Skin of body (tissue), 2 donors: ENCODE data around the gene IL1RAP. TPM values are rescaled to one million over a fixed set of nuclear protein-coding genes. Genes with fewer than 3 reads are reported as not detected.

Source experiments
- DNase-seq: peaks from one replicate; lab custom pipeline; 2025; lab: John Stamatoyannopoulos, UW
- total RNA-seq: library from RNA; depleted of rRNA; stranded (reverse); fragments of >200 nt; gene quantifications from one replicate; pipeline ENCODE4 v1.2.3, GENCODE V29; 2014

Gene IL1RAP
- total RNA-seq, 1 donor from 2014 or later = 12.9 TPM

DNA sequence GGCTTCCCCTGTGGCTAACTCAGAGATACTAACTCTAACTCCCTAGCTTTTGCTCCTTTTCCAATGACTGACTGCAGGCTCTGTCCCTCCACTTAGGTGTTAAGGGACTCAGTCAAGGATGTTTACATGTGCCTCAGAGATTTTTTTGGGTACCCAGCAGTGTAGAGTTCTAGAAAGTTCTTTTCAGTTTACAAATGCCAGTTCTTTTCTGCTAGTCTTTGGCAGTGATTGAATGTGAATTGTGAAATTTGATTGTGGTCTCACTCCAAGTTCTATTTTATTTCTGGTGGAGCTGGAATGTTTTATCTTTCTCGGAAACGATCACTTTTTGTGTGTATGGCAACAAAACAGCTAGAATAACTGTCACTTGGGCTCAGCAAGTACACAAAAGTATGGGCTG, 60.6 kb downstream of the IL1RAP start:
- DNase-seq = no peak

DNA sequence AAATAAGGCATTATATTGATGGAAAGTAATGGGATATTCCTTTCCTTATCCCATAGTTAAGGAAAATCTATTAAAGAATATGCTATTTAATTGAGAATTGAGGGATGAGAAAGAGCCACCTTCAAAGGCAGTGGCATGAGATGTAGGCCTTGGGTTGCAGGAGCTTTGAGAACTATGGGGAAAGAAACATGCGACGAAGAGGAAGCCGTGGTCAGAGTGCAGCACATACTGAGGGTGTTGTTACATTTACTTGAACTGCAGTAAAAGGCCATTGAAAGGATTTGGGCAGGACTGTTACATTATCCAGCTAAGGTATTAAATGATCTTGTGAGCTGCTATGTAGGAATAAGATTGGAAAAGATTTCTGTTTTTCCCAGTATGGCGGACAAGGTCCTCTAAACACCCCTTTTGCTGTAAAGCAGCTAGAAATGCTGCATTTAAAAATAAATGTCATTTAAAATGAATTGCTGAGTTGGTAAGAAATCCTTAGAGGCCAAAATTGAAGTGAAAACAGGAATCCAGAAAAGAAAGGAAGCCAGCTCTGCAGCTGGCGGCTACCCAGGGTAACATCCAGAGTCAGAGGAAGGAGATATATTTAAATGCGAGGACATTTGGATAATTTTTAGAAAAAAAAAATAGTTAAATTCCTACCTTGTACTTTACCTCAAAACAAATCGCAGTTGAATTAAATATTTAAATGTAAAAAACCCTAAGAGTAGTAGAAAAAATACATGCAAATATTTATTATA, 61.7 kb downstream of the IL1RAP start:
- no peak for DNase-seq

DNA sequence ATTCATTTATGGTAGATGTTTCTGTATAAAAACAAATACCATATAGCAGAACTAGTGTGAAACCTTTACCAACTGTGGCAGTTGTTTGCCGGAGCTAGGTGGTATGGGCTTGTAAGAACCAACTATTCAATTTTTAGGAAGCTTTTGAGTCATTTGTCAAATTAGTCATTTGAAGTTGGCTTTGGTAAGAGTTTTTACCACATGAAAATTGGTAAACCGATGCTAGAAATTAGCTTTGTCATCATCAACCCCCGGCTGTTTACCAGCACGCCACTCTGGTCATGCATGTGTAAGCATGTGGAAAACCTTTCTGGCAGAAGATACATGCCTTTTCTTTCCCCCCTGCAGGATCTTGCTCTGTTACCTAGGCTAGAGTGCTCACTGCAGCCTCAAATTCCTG, 63.3 kb downstream of the IL1RAP start:
- DNase-seq = no peak

DNA sequence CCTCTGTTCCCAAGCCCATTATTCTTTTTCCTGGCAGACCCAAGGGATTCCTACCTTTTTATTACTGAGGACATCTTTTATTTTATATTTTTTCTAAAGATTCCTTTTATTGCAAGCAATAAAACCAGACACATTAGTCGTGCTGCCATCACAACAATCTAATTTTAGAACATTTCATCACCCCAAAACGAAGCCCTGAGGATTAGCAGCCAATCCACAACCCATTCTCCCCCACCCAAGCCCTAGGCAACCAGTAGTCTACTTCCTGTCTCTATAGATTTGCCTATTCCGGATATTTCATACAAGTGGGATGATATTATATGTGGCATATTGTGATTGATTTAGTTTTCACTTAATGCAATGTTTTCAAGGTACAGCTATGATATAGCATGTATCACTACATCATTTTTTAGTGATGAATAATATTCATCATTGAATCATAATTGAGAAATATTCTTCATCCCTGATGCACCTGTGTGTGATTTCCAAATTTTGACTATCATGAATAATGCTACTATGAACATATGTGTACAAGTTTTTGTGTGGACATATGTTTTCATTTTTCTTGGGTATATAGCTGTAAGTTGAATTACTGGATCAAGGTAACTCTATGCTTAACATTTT, 65.7 kb downstream of the IL1RAP start:
- no peak for DNase-seq

DNA sequence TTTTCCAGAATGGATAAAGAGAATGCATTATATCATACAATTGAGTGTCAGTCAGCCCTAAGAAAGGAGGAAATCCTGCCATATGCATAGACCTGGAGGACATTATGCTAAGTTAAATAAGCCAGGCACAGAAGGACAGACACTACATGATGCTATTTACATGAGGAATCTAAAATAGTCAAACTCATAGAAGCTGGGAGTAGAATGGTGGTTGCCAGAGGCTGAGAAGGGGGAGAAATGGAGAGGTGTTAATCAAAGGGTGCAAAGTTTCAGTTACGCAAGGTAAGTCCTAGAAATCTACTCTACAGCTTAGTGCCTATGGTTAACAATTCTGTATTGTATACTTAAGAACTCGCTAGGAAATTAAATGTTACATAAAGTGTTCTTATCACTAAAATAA, 66.5 kb downstream of the IL1RAP start:
- DNase-seq = no peak

DNA sequence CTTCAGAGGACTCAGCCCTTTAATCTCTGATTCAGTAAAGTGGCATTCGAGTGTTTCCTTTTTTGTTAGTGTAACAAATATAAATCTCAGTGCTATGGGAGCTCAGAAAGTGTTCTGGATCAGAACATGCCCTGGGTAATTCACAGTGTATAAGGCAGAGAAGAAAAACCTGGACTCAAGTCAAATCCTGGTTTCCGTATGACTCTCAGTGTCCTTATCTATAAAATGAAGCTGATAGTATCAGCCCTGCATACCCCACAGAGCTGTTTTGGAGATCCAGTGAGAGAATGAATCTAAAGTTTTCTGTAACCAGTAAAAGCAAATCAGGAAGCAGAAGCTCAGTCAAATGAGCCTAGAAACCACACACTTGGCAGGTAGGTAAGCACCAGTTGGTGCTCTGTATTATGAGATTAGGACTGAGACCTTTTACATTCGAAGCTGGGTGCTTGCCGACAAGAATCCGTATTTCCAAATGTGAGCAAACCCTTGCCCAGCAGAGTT, 67.2 kb downstream of the IL1RAP start:
- no peak for DNase-seq

DNA sequence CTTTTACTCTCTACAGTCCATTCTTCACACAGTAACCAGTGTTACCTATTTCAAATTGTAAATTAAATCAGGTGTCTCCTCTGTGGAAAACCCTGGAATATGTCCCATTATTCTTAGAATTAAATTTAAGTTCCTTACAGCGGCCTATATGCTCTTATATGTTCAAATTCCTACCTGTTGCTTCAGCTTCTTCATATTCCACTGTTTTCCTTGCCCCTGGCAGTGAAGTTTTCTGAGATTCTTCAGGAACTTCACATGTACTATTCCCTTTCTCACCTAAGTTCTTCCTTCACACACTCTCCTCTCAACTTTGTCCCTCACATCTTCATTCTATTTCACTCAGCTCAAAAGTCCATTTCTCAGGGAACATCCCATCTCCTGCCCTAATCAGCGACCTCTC, 68.8 kb downstream of the IL1RAP start:
- DNase-seq = no peak

DNA sequence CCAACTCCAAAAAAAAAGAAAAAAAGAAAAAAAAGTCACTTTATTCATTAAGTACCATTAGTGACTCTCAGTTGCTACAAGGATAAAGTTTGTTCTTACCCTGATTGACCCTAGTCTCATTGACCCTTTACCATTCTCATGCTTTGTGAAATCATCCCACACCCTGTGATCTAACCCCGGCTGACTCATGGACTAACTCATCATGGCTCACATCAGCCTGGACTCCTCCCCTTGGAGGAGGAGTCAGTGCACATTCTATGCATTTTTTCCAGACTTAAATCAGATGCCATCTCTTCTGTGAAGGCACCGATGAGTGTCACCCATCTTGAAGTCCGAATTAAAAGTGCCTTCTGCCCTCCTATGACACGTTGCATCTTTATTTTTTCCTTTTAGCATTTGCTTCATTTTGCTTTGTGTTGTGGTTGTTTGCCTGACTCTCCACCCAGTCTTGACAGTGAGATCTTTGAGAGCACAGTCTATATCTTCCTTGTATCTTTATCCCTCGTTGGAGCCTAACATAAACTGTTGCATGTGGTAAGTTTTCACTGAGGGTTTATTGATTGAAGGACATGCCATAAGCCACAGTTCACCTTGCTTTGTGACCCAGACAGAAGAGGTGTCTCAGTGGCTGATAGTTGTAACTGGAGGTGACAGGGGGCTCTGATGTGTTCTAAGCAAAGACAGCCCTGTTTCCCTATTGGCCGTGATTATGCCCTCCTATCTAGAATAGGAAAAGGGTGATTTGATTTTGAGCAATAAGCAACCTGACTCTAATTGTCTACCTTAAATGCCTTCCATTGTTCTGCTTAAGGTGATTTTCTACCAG, 72.1 kb downstream of the IL1RAP start:
- no peak for DNase-seq

DNA sequence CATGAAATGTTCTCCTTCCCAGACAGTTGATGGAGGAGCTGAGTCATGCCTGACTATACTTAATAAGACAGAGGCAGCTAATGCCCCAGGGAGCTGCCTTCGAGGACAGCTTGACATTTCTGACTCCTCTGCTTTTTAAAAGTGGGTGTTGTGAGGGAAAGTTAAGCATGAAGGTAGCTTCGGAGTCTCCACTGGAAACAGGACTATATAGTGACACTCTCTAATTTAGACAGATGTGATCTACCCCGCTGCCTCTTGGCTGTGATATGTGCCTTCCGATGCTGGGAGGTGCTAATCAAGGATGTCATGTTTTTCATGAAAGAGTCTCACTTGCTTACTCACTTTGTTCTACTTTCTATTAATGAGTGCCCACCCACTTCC, 72.7 kb downstream of the IL1RAP start:
- no peak for DNase-seq

DNA sequence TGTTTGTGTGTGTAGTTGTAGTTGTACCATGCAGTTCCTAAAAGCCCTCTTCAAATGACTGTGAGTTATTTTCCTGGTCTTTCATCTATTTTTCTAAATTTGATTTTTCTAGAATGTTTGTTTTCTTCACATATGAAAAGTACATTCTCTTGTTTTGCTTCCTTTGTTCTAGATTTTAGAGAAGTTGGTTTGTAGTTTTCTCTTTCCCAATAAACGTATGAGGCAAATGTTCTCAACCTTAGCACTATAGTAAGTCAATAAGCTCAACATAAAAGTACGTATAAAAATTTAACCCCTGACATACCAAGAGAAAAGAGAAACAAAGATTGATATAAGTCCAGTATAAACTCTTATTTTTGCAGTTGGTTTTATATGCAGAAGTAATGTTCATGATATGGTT, 74.7 kb downstream of the IL1RAP start:
- DNase-seq = no peak

DNA sequence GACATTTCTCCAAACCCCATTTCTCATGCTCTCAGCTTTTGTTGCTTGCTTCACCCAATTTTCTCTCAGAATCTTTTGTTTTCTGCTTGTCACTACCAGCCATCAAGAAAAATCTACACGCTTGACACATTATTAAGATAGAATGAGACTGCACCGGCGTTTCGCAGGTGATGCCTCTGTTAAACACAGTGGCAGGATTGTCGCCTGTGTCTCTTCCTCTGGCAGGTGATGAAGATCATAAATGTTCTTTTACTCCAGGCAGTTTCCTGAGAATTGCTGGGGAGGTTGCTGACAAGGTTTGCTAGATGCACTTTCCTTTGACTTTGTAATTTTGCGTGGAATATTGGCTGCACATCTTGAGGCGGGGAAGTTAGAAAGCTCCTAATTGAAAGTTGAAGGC, 75.4 kb downstream of the IL1RAP start:
- no peak for DNase-seq

DNA sequence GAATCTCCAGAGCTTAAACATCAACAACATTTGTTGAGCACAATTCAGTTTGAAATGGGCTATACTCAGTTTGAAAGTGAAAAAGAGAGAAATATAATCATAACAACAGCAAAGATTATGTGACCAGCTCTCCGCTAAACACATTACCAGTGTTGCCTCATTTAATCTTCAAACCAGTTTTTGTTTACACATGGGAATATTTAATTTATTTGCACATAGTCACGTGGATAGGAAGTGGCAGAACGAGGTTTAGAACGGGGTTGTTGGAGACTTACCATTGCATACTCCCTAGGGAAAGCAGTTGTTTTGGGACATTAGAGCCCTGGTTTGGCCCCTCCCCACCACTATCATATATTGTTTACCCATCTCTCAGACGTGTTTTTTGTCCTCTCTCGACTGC, 77.2 kb downstream of the IL1RAP start:
- no peak for DNase-seq

DNA sequence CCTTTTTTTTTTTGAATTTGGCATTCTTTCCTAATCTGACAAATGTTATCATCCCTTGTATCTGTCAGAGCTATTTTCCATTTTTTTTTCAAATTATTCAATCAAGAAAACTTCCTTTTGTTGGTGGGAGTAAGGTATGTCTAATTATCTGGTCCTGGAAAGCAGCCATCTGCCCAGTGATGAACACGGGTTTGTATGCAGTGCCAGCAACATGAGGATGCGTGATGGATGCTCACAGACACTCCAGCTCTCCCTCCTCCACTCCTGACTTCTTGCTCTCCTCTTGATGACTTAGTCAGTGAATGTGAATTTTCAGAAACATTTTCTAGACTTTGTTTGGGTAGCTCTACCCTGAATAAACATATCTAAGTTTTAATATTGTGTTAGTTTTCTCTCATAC, 79.2 kb downstream of the IL1RAP start:
- no peak for DNase-seq

DNA sequence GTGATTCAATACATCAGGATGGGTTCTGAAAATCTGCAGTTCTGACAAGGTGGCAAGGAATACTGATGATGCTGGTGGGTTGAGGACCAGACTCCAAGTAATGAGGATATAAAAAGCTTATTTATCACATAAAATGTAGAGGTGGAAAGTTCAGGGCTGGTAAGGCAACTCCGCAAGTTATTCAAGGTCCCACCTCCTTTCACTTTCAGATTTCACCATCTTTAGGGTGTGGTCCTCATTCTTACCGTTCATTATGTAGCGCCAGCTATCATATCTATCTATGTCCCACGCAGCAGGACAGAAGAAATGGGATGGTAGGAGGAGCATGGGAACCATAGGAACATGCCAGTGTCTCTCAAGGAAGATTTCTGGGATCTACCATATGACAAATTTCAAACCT, 80.3 kb downstream of the IL1RAP start:
- DNase-seq = no peak

DNA sequence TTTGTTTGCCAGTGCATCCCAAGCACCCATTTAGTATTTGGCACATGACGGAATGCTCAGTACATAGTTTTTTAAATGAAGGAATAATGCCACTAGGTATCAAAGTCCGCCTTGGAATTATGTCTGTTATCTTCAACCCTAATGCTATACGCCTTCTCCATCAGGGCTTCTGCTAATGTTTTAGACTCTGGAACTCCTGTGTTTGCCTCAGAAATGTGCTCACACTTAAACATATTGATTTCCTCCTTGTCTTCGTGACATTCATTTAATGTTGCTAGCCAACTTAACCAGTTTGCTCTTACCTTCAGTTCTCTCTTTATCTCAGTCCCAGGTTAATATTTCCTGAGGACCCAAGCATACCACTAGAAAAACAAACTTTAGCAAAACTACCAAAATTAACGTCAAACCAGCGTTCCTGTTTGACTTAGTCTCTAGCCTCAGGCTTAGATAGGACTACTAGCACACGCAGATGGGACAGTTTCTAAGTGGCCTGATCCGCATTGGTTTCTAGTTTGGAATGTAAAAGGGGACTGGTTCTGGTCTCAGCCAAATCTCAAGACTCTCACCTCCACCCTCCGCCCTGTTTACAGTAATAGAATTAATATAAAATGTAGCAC, 81.4 kb downstream of the IL1RAP start:
- DNase-seq = no peak

DNA sequence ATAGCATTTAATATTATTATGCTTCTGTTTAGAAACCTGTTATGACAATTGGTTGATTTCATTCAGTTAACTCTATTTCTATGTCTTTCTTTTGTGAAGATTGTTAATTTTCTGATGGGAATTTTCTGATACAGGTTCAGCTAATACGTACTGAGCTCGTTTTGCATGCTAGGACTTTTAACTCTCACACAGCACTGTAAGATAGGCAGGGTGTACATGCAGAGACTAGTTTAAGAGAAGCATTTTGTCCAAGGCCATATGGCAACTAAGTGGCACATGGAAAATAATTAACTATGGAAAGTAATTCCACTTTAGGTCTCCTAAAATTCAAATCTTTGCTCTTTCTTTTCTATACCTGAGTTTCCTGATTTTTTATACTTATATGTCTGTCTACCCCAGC, 81.9 kb downstream of the IL1RAP start:
- no peak for DNase-seq

DNA sequence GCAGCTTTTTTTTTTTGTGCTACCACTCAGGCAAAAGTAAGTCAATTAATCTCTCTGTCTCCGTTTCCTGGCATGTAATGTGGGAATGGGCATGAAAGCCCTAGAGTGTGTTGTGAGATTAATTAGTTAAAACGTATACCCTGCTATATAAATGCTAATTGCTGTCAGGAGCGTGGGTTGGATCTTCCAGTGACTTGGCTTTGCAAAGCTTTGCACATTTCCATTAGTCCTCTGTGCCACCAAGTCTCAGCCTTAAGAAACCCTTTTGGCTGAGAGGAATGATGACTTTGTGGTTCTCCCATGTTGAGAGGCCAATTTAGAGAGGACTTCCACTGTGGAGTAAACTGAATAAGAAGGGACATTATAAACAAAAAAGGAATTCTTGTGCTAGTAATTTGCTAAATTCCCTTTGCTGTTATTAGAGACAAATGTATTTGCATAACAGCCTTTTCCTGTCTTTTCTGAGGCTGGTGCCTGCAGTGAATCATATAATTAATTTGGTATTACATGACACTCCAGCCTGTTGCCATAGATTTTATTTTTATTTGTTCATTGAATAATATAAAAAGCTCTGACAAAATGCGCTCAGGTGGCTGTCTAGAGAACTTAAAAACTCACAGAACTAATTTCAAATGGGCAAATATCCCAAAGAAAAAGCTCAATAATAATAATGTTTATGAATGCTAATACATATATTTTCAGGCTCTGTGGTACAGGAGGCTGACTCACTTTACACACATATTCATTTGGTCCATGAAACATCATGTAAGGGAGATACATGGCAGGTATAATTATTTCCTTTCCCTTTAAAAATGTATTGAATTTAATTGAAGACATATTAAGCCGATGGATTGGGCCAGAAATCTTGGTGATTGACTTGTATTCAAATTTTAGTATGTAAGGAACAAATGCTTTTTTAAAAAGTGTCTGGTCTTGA, 82.7 kb downstream of the IL1RAP start:
- no peak for DNase-seq

DNA sequence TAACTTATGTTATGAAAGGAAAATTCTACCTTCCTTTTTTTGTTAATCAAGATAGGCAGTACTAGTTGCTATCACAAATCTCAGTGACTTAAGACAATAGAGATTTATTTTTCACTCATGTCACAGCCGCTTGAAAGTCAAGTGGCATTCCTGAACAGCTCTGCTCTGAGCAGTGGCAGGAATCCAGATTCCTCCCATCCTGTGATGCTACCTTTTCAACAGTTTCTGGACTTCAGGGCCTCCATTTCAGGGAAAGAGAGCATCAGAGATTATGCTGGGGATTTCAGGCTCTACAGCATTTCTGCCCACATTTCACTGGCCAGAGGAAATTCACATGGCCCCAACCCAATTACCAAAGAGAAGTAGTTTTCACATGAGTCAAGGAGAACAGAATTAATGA, 83.4 kb downstream of the IL1RAP start:
- DNase-seq = no peak

DNA sequence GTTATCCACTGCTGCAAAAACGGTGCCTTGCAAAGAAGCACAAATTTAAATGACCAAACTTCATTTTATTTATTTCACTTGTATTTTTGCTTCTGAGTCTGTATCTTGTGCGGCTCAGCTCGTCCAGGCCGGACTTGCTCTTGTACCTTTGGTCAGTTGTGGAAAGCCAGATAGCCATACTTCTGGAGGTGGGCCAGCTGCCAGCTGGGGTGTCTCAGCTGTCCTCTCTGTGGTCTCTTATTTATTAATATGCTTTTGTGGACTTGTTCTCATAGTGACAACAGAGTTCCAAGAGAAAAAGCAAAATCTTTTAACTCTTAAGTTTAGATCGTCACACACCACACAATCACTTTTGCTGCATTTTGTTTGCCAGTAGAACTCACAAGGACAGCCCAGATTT, 87.7 kb downstream of the IL1RAP start:
- no peak for DNase-seq

DNA sequence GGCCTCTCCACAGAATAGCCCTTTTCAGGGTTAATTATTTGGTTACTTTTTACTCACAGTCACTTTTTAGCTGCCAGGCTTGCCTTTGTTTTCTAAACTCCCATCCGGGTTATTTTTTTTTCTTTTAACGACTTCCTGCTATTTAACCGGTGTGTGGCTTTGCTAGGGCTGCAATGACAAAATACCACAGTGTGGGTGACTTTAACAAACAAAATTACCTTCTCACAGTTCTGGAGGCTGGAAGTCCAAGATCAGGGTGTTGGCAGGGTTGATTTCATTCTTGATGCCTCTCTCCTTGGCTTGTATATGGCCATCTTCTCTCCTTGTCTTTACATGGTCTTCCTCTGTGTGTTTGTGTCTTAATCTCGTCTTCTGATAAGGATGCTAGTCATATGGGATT, 91.5 kb downstream of the IL1RAP start:
- DNase-seq = no peak

DNA sequence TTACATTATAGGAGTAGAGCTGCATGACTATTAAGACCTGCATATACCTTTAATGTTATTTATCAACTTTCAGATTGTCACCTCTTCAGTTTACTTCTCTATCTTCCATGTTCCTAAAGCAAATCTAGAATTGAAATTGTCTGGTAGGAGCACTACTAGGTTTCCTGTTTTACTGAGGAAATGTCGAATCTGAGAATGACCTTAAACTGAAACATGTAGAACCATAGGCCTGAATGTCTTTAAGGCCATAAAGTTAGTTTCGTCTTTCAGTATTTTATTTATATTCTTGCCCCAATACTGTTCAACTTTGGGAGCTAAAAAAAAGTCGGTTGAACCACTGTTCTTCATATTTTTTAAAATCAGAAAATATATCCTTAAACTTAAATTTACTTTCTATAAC, 92.7 kb downstream of the IL1RAP start:
- DNase-seq = no peak
